ENCODE results near the gene SLC2A9. TPM values are rescaled to one million over a fixed set of nuclear protein-coding genes. Genes with fewer than 3 reads are reported as not detected.

Gene SLC2A9
- total RNA-seq (2014; rRNA removed; shearing (Covaris generic)): 0.27 and 0.37 TPM in 2 replicates
- polyA plus RNA-seq (2015; cell fraction: cytosol; rRNA removed): 0.26 and 0.47 TPM in 2 replicates
- polyA plus RNA-seq (2015; cell fraction: nucleus; rRNA removed): 0.17 and 2.0 TPM in 2 replicates

- DNase-seq (ENCODE audit: low read depth): no peak
Observed at GRCh38 chr4:10020871-10021652, at the start of gene SLC2A9. SLC2A9 (minus strand) TSS chr4:10021497; CDS start chr4:10021429, 68 bp downstream.

- no peak for DNase-seq (ENCODE audit: low read depth)
Observed at GRCh38 chr4:10069075-10069642, 47.9 kb upstream of the SLC2A9 start.

- no peak for DNase-seq (ENCODE audit: low read depth)
Observed at GRCh38 chr4:10066670-10067651, 45.7 kb upstream of the SLC2A9 start.

GRCh38 chr4:10066206-10066605, 44.9 kb upstream of the SLC2A9 start:
- no peak for DNase-seq (ENCODE audit: low read depth)

GRCh38 chr4:10063544-10064300, 42.4 kb upstream of the SLC2A9 start:
- peak; percentile 44 for DNase-seq (ENCODE audit: low read depth)

- DNase-seq (ENCODE audit: low read depth): no peak
Observed at GRCh38 chr4:10061650-10062415, 40.5 kb upstream of the SLC2A9 start.

GRCh38 chr4:10058371-10058770, 37.1 kb upstream of the SLC2A9 start:
- no peak for DNase-seq (ENCODE audit: low read depth)

- no peak for DNase-seq (ENCODE audit: low read depth)
Observed at GRCh38 chr4:10057023-10057395, 35.7 kb upstream of the SLC2A9 start.

- DNase-seq (ENCODE audit: low read depth): no peak
Observed at GRCh38 chr4:10056334-10057022, 35.2 kb upstream of the SLC2A9 start.

- no peak for DNase-seq (ENCODE audit: low read depth)
Observed at GRCh38 chr4:10055871-10056270, 34.6 kb upstream of the SLC2A9 start.

- no peak for DNase-seq (ENCODE audit: low read depth)
Observed at GRCh38 chr4:10054571-10055041, 33.3 kb upstream of the SLC2A9 start.

GRCh38 chr4:10053635-10054453, 32.5 kb upstream of the SLC2A9 start:
- DNase-seq (ENCODE audit: low read depth): no peak

- no peak for DNase-seq (ENCODE audit: low read depth)
Observed at GRCh38 chr4:10051517-10052135, 30.3 kb upstream of the SLC2A9 start.

- DNase-seq (ENCODE audit: low read depth): no peak
Observed at GRCh38 chr4:10050721-10051120, 29.4 kb upstream of the SLC2A9 start.

- no peak for DNase-seq (ENCODE audit: low read depth)
Observed at GRCh38 chr4:10050261-10050661, 29.0 kb upstream of the SLC2A9 start.

GRCh38 chr4:10048941-10049697, 27.8 kb upstream of the SLC2A9 start:
- no peak for DNase-seq (ENCODE audit: low read depth)

- no peak for DNase-seq (ENCODE audit: low read depth)
Observed at GRCh38 chr4:10047967-10048366, 26.7 kb upstream of the SLC2A9 start.
